HAP-1 (cell line): ENCODE measurements around the gene C4A.
"Not testable (repeated sequence)": the region's sequence is repeated elsewhere in the genome, so short reads cannot be mapped to it uniquely, and the experiment has no call there.

Experiments
- DNase-seq, 2 experiments: peaks; one replicate each; pipeline ENCODE4 v3.0.0-alpha.2; 2016 to 2020; ENCODE audit warnings: low spot score in 2 of 2
- H3K27me3 ChIP-seq: fragments of 250-450 bp; sonication (Bioruptor Pico); 2 replicates; pipeline ENCODE4 v1.5.1; 2020; ENCODE audit warnings: low read depth, mild to moderate bottlenecking, moderate library complexity
- H3K36me3 ChIP-seq: fragments of 250-450 bp; sonication (Bioruptor Pico); replicated peaks from 2 replicates; pipeline ENCODE4 v1.5.1; 2020; ENCODE audit warnings: mild to moderate bottlenecking
- H3K4me1 ChIP-seq: fragments of 250-450 bp; sonication (Bioruptor Pico); 2 replicates; pipeline ENCODE4 v1.5.1; 2020; ENCODE audit warnings: mild to moderate bottlenecking
- H3K4me3 ChIP-seq: fragments of 250-450 bp; sonication (Bioruptor Pico); 2 replicates; pipeline ENCODE4 v1.5.1; 2020; ENCODE audit warnings: mild to moderate bottlenecking, moderate library complexity
- H3K9me3 ChIP-seq: fragments of 250-450 bp; sonication (Bioruptor Pico); 2 replicates; pipeline ENCODE4 v1.5.1; 2020; ENCODE audit warnings: mild to moderate bottlenecking, moderate library complexity
- in situ Hi-C: fragments of 300-500 bp; cut with MboI; formaldehyde crosslinking; loops from 3 replicates; pipeline ENCODE4 v1.14.3; 2020; ENCODE audit warnings: low sequenced_read_pairs, inconsistent platforms, mixed read lengths

C4A gene

GRCh38 chr6:32039321-32040274 is 57.7 kb downstream of the C4A start:
- H3K4me1 ChIP-seq, H3K9me3 ChIP-seq, H3K4me3 ChIP-seq, in situ Hi-C loops, DNase-seq, H3K36me3 ChIP-seq, H3K27me3 ChIP-seq: not testable (repeated sequence)

GRCh38 chr6:32040299-32041049 is 58.6 kb downstream of the C4A start:
- H3K9me3 ChIP-seq, DNase-seq, H3K4me1 ChIP-seq, H3K27me3 ChIP-seq, H3K4me3 ChIP-seq, in situ Hi-C loops, H3K36me3 ChIP-seq: not testable (repeated sequence)

- H3K4me3 ChIP-seq, H3K9me3 ChIP-seq, in situ Hi-C loops: not testable (repeated sequence)
Observed at GRCh38 chr6:32041050-32041321, 59.1 kb downstream of the C4A start.

GRCh38 chr6:32041385-32041784 is 59.5 kb downstream of the C4A start:
- H3K36me3 ChIP-seq, H3K4me3 ChIP-seq, H3K9me3 ChIP-seq, H3K27me3 ChIP-seq, H3K4me1 ChIP-seq, DNase-seq, in situ Hi-C loops: not testable (repeated sequence)

More at GRCh38 chr6:32041050-32041321, 59.1 kb downstream of the C4A start:
- H3K27me3 ChIP-seq, H3K4me1 ChIP-seq, DNase-seq, H3K36me3 ChIP-seq: not testable (repeated sequence)

GRCh38 chr6:32042276-32042675 is 60.4 kb downstream of the C4A start:
- H3K4me3 ChIP-seq, in situ Hi-C loops, DNase-seq, H3K4me1 ChIP-seq, H3K36me3 ChIP-seq, H3K27me3 ChIP-seq, H3K9me3 ChIP-seq: not testable (repeated sequence)

- DNase-seq, H3K36me3 ChIP-seq, H3K9me3 ChIP-seq, in situ Hi-C loops, H3K4me1 ChIP-seq, H3K27me3 ChIP-seq, H3K4me3 ChIP-seq: not testable (repeated sequence)
Observed at GRCh38 chr6:32043589-32044380, 61.9 kb downstream of the C4A start.

GRCh38 chr6:32044916-32045315 is 63.1 kb downstream of the C4A start:
- H3K4me3 ChIP-seq, H3K36me3 ChIP-seq, in situ Hi-C loops, H3K27me3 ChIP-seq, DNase-seq, H3K4me1 ChIP-seq, H3K9me3 ChIP-seq: not testable (repeated sequence)

GRCh38 chr6:32045811-32046449 is 64.1 kb downstream of the C4A start:
- no peaks in the 10 kb centered on the region for H3K9me3 ChIP-seq
- no peak for DNase-seq
- H3K36me3 ChIP-seq: no peaks in the 10 kb centered on the region
- no peak overlapping the region for H3K4me3 ChIP-seq
- H3K4me1 ChIP-seq: no peaks in the 10 kb centered on the region
- in situ Hi-C loops: no loop called here
- H3K27me3 ChIP-seq: no peaks in the 10 kb centered on the region

GRCh38 chr6:32046450-32047083 is 64.7 kb downstream of the C4A start:
- no peaks in the 10 kb centered on the region for H3K36me3 ChIP-seq
- DNase-seq: peak in 1 of 2 experiments; percentile 22
- no peaks in the 10 kb centered on the region for H3K27me3 ChIP-seq
- H3K4me3 ChIP-seq: no peak overlapping the region
- H3K9me3 ChIP-seq: no peaks in the 10 kb centered on the region
- no peaks in the 10 kb centered on the region for H3K4me1 ChIP-seq
- in situ Hi-C loops: no loop called here

GRCh38 chr6:32047084-32047478 is 65.2 kb downstream of the C4A start:
- no peak overlapping the region for H3K4me3 ChIP-seq
- no peaks in the 10 kb centered on the region for H3K27me3 ChIP-seq
- DNase-seq: no peak
- in situ Hi-C loops: no loop called here
- no peaks in the 10 kb centered on the region for H3K9me3 ChIP-seq
- no peaks in the 10 kb centered on the region for H3K4me1 ChIP-seq
- H3K36me3 ChIP-seq: no peaks in the 10 kb centered on the region

GRCh38 chr6:32047539-32047854 is 65.6 kb downstream of the C4A start:
- in situ Hi-C loops: no loop called here

GRCh38 chr6:32047855-32048766 is 66.3 kb downstream of the C4A start:
- in situ Hi-C loops: no loop called here
- H3K4me1 ChIP-seq: no peaks in the 10 kb centered on the region
- no peaks in the 10 kb centered on the region for H3K9me3 ChIP-seq
- no peaks in the 10 kb centered on the region for H3K36me3 ChIP-seq
- DNase-seq: peak; percentile 54 to 88
- no peaks in the 10 kb centered on the region for H3K27me3 ChIP-seq
- no peak overlapping the region for H3K4me3 ChIP-seq

More at GRCh38 chr6:32047539-32047854, 65.6 kb downstream of the C4A start:
- no peaks in the 10 kb centered on the region for H3K9me3 ChIP-seq
- no peaks in the 10 kb centered on the region for H3K4me1 ChIP-seq
- no peak for DNase-seq
- H3K27me3 ChIP-seq: no peaks in the 10 kb centered on the region
- H3K4me3 ChIP-seq: no peak overlapping the region
- no peaks in the 10 kb centered on the region for H3K36me3 ChIP-seq
